Right lobe of liver (tissue), 4 donors: ENCODE results near the gene RNU1-2.

ENCODE experiments used
- POLR2A ChIP-seq: fragments of 450-650 bp; IDR thresholded peaks from one replicate; pipeline ENCODE4 v1.6.1; 2017; ENCODE audit warnings: antibody characterized with exemption, mild to moderate bottlenecking
- TF ChIP-seq, protein P1 (sequence below), 4 donors: fragments of 200-600 bp in 3 of 4; fragments of 450-650 bp in 1 of 4; IDR thresholded peaks; one replicate each; pipeline versions ENCODE4 v1.5.1 to v1.8.0; 2016 to 2022; ENCODE audit warnings: antibody characterized with exemption in 4 of 4, mild to moderate bottlenecking in 2 of 4
- donor health status: DM: no; HTN: no; CAD: no.
- donor health status: DM: no; HTN: no; CAD: no.
- donor health status: DM: no; HTN: yes; CAD: no.

DNA sequence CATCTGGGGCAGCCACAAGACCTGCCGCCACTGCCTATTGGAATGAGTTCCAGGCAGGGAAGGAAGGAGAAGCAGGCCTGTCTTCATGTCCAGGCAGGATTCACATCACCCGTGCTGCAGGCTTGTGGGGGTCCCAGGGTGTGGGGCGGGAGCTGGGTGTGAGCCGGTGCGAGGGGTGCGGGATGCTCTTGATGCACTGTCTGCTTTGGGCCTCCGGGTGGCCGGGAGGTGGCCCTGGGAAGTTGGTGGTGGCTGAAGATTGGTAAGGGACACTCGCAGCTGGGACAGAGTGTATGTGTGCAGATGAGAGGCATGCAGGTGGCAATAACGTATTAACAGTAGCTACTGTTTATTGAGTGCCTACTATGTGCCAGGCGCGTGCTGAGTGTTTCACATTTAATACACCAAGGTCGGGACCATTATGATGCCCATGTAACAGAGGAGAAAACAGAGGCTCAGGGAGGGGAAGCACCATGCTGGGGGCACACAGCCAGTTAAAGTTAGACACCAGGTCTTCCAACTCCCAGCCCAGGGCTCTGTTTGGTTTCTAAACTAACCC is 29.2 kb downstream of the RNU1-2 start:
- no peak for TF ChIP-seq POLR2A
- TF ChIP-seq, protein P1, sequence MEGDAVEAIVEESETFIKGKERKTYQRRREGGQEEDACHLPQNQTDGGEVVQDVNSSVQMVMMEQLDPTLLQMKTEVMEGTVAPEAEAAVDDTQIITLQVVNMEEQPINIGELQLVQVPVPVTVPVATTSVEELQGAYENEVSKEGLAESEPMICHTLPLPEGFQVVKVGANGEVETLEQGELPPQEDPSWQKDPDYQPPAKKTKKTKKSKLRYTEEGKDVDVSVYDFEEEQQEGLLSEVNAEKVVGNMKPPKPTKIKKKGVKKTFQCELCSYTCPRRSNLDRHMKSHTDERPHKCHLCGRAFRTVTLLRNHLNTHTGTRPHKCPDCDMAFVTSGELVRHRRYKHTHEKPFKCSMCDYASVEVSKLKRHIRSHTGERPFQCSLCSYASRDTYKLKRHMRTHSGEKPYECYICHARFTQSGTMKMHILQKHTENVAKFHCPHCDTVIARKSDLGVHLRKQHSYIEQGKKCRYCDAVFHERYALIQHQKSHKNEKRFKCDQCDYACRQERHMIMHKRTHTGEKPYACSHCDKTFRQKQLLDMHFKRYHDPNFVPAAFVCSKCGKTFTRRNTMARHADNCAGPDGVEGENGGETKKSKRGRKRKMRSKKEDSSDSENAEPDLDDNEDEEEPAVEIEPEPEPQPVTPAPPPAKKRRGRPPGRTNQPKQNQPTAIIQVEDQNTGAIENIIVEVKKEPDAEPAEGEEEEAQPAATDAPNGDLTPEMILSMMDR (IDR thresholded peaks at IDR 0.05), result no peak
